SK-N-SH treated with all-trans-retinoic acid at 6 μM for 48 hours (cell line): Measurements from ENCODE around the gene CIPC.

Source experiments
- ATAC-seq: fragments of 200-7000 bp; cut with Tn5 transposase; 3 replicates; pipeline ENCODE4 v1.9.1; 2020; ENCODE audit warnings: mild to moderate bottlenecking, moderate library complexity
- ARNTL ChIP-seq: fragments of 450-650 bp; formaldehyde crosslinking; IDR thresholded peaks from 2 replicates; pipeline ENCODE4 v1.5.0; 2020; ENCODE audit warnings: low read depth, mild to moderate bottlenecking, moderate library complexity, borderline replicate concordance
- BACH2 ChIP-seq: fragments of 250-450 bp; sonication (Bioruptor Pico); IDR thresholded peaks from 2 replicates; pipeline ENCODE4 v1.9.0; 2021; ENCODE audit warnings: mild to moderate bottlenecking, borderline replicate concordance
- CREB5 ChIP-seq: fragments of 250-450 bp; sonication (Bioruptor Pico); IDR thresholded peaks from 2 replicates; pipeline ENCODE4 v1.5.1; 2020; ENCODE audit warnings: low read depth, mild to moderate bottlenecking, moderate library complexity
- CSDC2 ChIP-seq: fragments of 250-450 bp; sonication (Bioruptor Pico); IDR thresholded peaks from 2 replicates; pipeline ENCODE4 v1.5.0; 2020; ENCODE audit warnings: mild to moderate bottlenecking, moderate library complexity
- CSRNP3 ChIP-seq: fragments of 250-450 bp; sonication (Bioruptor Pico); IDR thresholded peaks from 2 replicates; pipeline ENCODE4 v1.5.1; 2021; ENCODE audit warnings: mild to moderate bottlenecking, moderate library complexity
- ESRRG ChIP-seq: fragments of 250-450 bp; sonication (Bioruptor Pico); IDR thresholded peaks from 2 replicates; pipeline ENCODE4 v1.6.1; 2021; ENCODE audit warnings: mild to moderate bottlenecking
- ISL1 ChIP-seq: fragments of 250-450 bp; sonication (Bioruptor Pico); IDR thresholded peaks from 2 replicates; pipeline ENCODE4 v2.1.2; 2022; ENCODE audit warnings: mild to moderate bottlenecking, moderate library complexity
- OSR1 ChIP-seq: fragments of 250-450 bp; sonication (Bioruptor Pico); IDR thresholded peaks from 2 replicates; pipeline ENCODE4 v1.8.0; 2022; ENCODE audit warnings: moderate library complexity, mild to moderate bottlenecking, inconsistent platforms
- PATZ1 ChIP-seq: fragments of 250-450 bp; sonication (Bioruptor Pico); IDR thresholded peaks from 2 replicates; pipeline ENCODE4 v1.8.0; 2020; ENCODE audit warnings: mild to moderate bottlenecking, moderate library complexity, borderline replicate concordance
- PPARA ChIP-seq: fragments of 250-450 bp; sonication (Bioruptor Pico); IDR thresholded peaks from 2 replicates; pipeline ENCODE4 v1.5.0; 2020; ENCODE audit warnings: mild to moderate bottlenecking, borderline replicate concordance
- RARB ChIP-seq: fragments of 250-450 bp; sonication (Bioruptor Pico); IDR thresholded peaks from 2 replicates; pipeline ENCODE4 v1.8.0; 2021; ENCODE audit warnings: mild to moderate bottlenecking, moderate library complexity
- SNAI2 ChIP-seq: fragments of 250-450 bp; sonication (Bioruptor Pico); IDR thresholded peaks from 2 replicates; pipeline ENCODE4 v1.5.0; 2020; ENCODE audit warnings: mild to moderate bottlenecking, moderate library complexity
- TCF4 ChIP-seq: fragments of 250-450 bp; sonication (Bioruptor Pico); IDR thresholded peaks from 2 replicates; pipeline ENCODE4 v1.8.0; 2021; ENCODE audit warnings: mild to moderate bottlenecking, moderate library complexity, borderline replicate concordance
- TOX ChIP-seq: fragments of 250-450 bp; sonication (Bioruptor Pico); IDR thresholded peaks from 2 replicates; pipeline ENCODE4 v1.8.0; 2021; ENCODE audit warnings: mild to moderate bottlenecking, moderate library complexity, borderline replicate concordance
- TSHZ2 ChIP-seq: fragments of 250-450 bp; sonication (Bioruptor Pico); IDR thresholded peaks from 2 replicates; pipeline ENCODE4 v1.5.0; 2020; ENCODE audit warnings: mild to moderate bottlenecking, moderate library complexity
- ZC3H10 ChIP-seq: fragments of 250-450 bp; sonication (Bioruptor Pico); IDR thresholded peaks from 2 replicates; pipeline ENCODE4 v1.5.1; 2021; ENCODE audit warnings: mild to moderate bottlenecking, moderate library complexity
- ZFP3 ChIP-seq: fragments of 250-450 bp; sonication (Bioruptor Pico); IDR thresholded peaks from 2 replicates; pipeline ENCODE4 v1.5.0; 2020; ENCODE audit warnings: mild to moderate bottlenecking, moderate library complexity
- ZFP30 ChIP-seq: fragments of 450-650 bp; formaldehyde crosslinking; IDR thresholded peaks from 2 replicates; pipeline ENCODE4 v1.5.0; 2022; ENCODE audit warnings: mild to moderate bottlenecking, moderate library complexity
- ZNF565 ChIP-seq: fragments of 450-650 bp; formaldehyde crosslinking; conservative IDR thresholded peaks from 2 replicates; pipeline ENCODE4 v1.5.0; 2020; ENCODE audit warnings: low read depth, mild to moderate bottlenecking, moderate library complexity
- ZNF70 ChIP-seq: fragments of 450-650 bp; formaldehyde crosslinking; IDR thresholded peaks from 2 replicates; pipeline ENCODE4 v1.5.0; 2020; ENCODE audit warnings: mild to moderate bottlenecking, moderate library complexity
- ZNF8 ChIP-seq: fragments of 450-650 bp; formaldehyde crosslinking; IDR thresholded peaks from 2 replicates; pipeline ENCODE4 v1.5.0; 2020; ENCODE audit warnings: mild to moderate bottlenecking, moderate library complexity

CIPC gene

GRCh38 chr14:77063571-77064171 lies 34.4 kb upstream of the CIPC start:
- TF ChIP-seq BACH2 (CRISPR knock-in tag) (no peak), ESRRG (CRISPR knock-in tag) (no peak), ZNF70 (CRISPR knock-in tag) (no peak), RARB (no peak), ZNF8 (CRISPR knock-in tag) (no peak), OSR1 (CRISPR knock-in tag) (no peak), TCF4 (CRISPR knock-in tag) (no peak), CREB5 (CRISPR knock-in tag) (no peak), ARNTL (CRISPR knock-in tag) (no peak), CSRNP3 (CRISPR knock-in tag) (no peak), ZNF565 (CRISPR knock-in tag) (no peak), ZFP3 (CRISPR knock-in tag) (no peak), SNAI2 (CRISPR knock-in tag) (no peak), PATZ1 (CRISPR knock-in tag) (no peak), TSHZ2 (CRISPR knock-in tag) (no peak), ZFP30 (CRISPR knock-in tag) (no peak), TOX (no peak), CSDC2 (CRISPR knock-in tag) (no peak), ZC3H10 (CRISPR knock-in tag) (no peak), PPARA (CRISPR knock-in tag) (no peak)
- no peak for ATAC-seq

- no peak for ATAC-seq
These were observed 33.4 kb upstream of the CIPC start for GRCh38 chr14:77064521-77065178.

More at GRCh38 chr14:77064521-77065178, 33.4 kb upstream of the CIPC start:
- TF ChIP-seq CSDC2 (CRISPR knock-in tag) (no peak), ZNF565 (CRISPR knock-in tag) (no peak), SNAI2 (CRISPR knock-in tag) (no peak), PATZ1 (CRISPR knock-in tag) (no peak), ZC3H10 (CRISPR knock-in tag) (no peak), TSHZ2 (CRISPR knock-in tag) (no peak), TCF4 (CRISPR knock-in tag) (no peak), ARNTL (CRISPR knock-in tag) (no peak), CREB5 (CRISPR knock-in tag) (no peak), ZFP30 (CRISPR knock-in tag) (no peak), TOX (no peak), ISL1 (CRISPR knock-in tag) (no peak), ESRRG (CRISPR knock-in tag) (no peak), ZFP3 (CRISPR knock-in tag) (no peak), OSR1 (CRISPR knock-in tag) (no peak), PPARA (CRISPR knock-in tag) (no peak), BACH2 (CRISPR knock-in tag) (no peak), ZNF70 (CRISPR knock-in tag) (no peak)
